Stomach smooth muscle (tissue), 2 donors: Measurements from ENCODE around the gene CFAP70.

ENCODE experiments used
- H3K27ac ChIP-seq: one replicate; pipeline ENCODE4 v1.7.0; 2013; ENCODE audit warnings: mild to moderate bottlenecking, low read length, inconsistent platforms
- H3K27me3 ChIP-seq, 2 donors: one replicate each; pipeline ENCODE4 v1.7.0; 2013; ENCODE audit warnings: low read length in 2 of 2; ENCODE audit not compliant: insufficient read depth in 2 of 2, control insufficient read depth in 1 of 2
- H3K36me3 ChIP-seq, 2 donors: one replicate each; pipeline ENCODE4 v1.7.0; 2013; ENCODE audit warnings: low read length in 2 of 2; ENCODE audit not compliant: control insufficient read depth in 2 of 2, insufficient read depth in 2 of 2
- H3K4me1 ChIP-seq: one replicate; pipeline ENCODE4 v1.7.0; 2013; ENCODE audit warnings: low read length; ENCODE audit not compliant: control insufficient read depth, insufficient read depth
- H3K4me3 ChIP-seq, 2 donors: one replicate each; pipeline ENCODE4 v1.7.0; 2013; ENCODE audit warnings: low read length in 2 of 2
- H3K9ac ChIP-seq, 2 donors: one replicate each; pipeline ENCODE4 v1.7.0; 2013; ENCODE audit warnings: low read length in 2 of 2, mild to moderate bottlenecking in 1 of 2
- H3K9me3 ChIP-seq, 2 donors: one replicate each; pipeline ENCODE4 v1.7.0; 2013; ENCODE audit warnings: low read length in 2 of 2; ENCODE audit not compliant: control insufficient read depth in 2 of 2
- donor health status: healthy.
- donor health status: Pancreatic carcinoma.

CFAP70 gene

DNA sequence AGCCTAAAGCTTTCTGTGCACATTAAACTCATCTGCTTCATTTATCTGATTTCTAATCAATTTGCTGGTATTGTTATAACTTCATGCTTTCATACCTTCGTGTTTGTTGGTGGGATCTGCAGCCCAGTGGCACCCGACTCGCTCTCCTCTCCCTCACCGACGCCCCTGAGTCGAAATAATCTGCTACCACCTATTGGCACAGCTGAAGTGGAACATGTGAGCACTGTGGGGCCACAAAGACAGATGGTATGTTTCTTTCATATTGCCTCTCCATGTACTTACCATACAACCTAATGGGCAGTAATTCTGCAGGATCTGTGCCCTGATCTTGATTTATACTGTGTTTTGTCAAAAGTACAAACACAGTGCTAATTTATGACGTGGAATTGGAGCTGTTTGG is 124.0 kb downstream of the CFAP70 start:
- no peaks in the 10 kb centered on the region for H3K27me3 ChIP-seq
- no peaks in the 10 kb centered on the region for H3K9me3 ChIP-seq
- peaks cover 13 to 18% of the 10 kb centered on the region in 2 donors for H3K36me3 ChIP-seq

DNA sequence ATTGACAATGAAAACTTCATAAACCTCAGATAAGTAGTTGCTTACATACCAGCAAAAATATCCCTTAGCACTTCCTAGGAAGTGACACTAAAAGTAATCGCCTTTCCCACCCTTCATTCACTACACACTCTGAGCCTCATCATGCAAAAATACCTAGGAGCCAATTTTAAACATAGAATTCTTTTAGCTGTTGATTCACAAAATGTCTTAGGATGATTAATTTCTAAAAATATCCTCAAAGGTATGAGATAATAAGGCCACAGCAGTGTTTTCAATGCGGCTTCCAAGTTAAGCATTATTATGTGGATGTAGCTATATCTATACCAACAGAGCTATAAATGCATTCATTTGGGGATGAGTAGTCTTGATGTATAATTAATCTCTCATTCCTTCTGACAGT is 124.8 kb downstream of the CFAP70 start:
- Histone ChIP-seq H3K27me3 (no peaks in the 10 kb centered on the region), H3K36me3 (peaks cover 12 to 21% of the 10 kb centered on the region in 2 donors)

More for the DNA sequence above, 124.0 kb downstream of the CFAP70 start:
- H3K4me3 ChIP-seq, result no peak overlapping the region
- no peak overlapping the region for H3K9ac ChIP-seq
- no peak overlapping the region for H3K27ac ChIP-seq
- H3K4me1 ChIP-seq, result no peaks in the 10 kb centered on the region

DNA sequence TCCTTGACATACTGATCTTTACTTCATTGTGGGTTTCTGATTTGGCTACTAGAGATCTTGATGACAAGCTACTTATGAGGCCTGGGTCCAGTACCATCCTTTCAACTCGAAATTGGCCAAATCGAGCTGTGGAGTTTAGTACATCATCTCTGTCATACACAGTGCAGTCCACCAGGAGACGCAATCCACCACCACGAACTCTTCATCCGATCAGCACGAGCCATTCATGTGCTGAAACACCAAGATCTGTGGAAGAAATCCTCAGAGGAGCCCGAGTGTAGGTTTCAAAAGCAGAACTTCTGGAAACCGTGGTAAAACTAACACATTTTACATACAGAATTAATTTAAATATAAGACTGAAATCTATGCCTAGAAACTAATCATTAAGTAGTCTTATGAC is 125.8 kb downstream of the CFAP70 start:
- Histone ChIP-seq H3K9ac (no peak overlapping the region), H3K4me1 (no peaks in the 10 kb centered on the region), H3K36me3 (peaks cover 12 to 21% of the 10 kb centered on the region in 2 donors), H3K4me3 (no peak overlapping the region), H3K27me3 (no peaks in the 10 kb centered on the region), H3K9me3 (no peaks in the 10 kb centered on the region), H3K27ac (no peak overlapping the region)

More for the DNA sequence above, 124.8 kb downstream of the CFAP70 start:
- no peaks in the 10 kb centered on the region for H3K4me1 ChIP-seq
- H3K9ac ChIP-seq, result no peak overlapping the region
- H3K4me3 ChIP-seq, result no peak overlapping the region
- no peak overlapping the region for H3K27ac ChIP-seq
- H3K9me3 ChIP-seq, result no peaks in the 10 kb centered on the region

DNA sequence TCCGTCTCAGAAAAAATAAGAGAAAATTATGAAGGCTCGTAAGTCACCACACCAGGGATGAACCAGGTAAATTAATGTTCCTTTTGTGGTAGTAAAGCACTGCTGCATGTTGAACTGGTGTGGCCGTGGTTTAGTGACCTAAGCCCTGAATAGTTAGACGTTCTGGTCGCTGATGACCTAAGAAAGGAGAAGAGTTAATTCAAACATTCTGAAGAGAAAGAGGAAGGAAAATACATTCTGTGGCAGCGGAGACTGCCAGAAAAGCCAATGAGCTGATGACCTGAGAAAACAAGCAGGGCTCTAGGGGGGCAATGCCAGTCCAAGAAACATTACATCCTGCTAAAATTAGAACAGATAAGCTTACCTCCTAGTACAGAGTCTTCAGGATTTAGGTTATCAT is 129.1 kb downstream of the CFAP70 start:
- H3K27ac ChIP-seq, result no peak overlapping the region
- no peaks in the 10 kb centered on the region for H3K9me3 ChIP-seq
- H3K4me3 ChIP-seq, result no peak overlapping the region
- H3K36me3 ChIP-seq, result peaks cover 10 to 14% of the 10 kb centered on the region in 2 donors
- H3K9ac ChIP-seq, result no peak overlapping the region
- H3K4me1 ChIP-seq, result no peaks in the 10 kb centered on the region
- H3K27me3 ChIP-seq, result no peaks in the 10 kb centered on the region

DNA sequence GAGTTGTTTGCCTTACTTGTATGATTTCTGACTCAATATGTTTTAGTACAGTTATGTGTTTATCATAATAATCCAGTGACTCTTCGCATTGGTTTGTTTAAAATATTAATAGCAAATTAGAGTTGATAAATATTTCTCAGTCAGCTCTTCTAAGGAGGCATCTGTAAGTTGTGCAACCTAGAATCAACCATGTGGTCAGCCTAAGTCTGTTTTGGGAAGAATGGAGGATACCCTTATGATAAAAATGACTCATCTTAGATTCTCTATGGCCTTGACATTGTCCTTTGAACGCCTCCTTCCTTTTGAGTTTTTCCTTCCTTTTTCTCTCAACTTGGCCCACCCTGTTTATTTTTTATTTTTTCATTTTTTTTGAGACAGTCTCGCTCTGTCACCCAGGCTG is 130.4 kb downstream of the CFAP70 start:
- no peaks in the 10 kb centered on the region for H3K9me3 ChIP-seq
- H3K36me3 ChIP-seq, result peaks cover 10% of the 10 kb centered on the region in 2 donors
- H3K4me3 ChIP-seq, result no peak overlapping the region
- H3K27me3 ChIP-seq, result no peaks in the 10 kb centered on the region
- H3K9ac ChIP-seq, result no peak overlapping the region
- no peak overlapping the region for H3K27ac ChIP-seq
- H3K4me1 ChIP-seq, result no peaks in the 10 kb centered on the region

DNA sequence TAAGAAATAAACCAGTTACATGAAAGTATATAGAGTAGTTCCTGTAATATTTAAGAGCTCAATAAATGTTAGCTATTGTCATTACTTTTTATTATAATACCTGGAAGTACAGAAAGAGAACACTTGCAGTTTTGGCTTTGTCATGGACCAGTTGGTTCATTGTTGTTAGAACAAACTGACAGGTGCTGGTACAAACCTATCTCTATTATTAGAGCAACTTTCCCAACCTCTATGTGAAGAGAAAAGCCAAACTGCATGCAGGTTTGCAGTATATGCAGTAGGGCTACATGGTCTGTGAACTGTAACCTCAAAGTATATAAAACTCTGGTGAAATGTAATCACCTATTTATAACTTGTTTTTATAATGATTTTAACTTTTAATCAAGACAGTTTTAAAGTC is 132.0 kb downstream of the CFAP70 start:
- H3K9ac ChIP-seq, result no peak overlapping the region
- H3K27me3 ChIP-seq, result no peaks in the 10 kb centered on the region
- H3K4me3 ChIP-seq, result no peak overlapping the region
- no peaks in the 10 kb centered on the region for H3K9me3 ChIP-seq
- no peak overlapping the region for H3K27ac ChIP-seq
- peaks cover 8 to 10% of the 10 kb centered on the region in 2 donors for H3K36me3 ChIP-seq
- H3K4me1 ChIP-seq, result no peaks in the 10 kb centered on the region

DNA sequence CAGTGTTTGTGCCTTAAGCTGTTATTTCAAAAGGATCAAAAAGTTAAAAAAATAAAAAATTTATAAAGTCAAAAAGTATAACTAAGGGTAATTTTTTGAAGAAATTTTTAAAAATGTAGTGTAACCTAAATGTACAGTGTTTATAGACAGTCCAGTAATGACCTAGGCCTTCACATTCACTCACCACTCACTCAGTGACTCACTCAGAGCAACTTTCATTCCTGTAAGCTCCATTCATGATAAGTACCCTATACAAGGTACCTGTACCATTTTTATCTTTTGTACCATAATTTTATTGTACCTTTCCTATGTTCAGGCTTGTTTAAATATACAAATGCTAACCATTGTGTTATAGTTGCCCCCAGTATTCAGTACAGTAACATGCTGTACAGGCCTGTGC is 133.1 kb downstream of the CFAP70 start:
- no peak overlapping the region for H3K27ac ChIP-seq
- H3K9ac ChIP-seq, result no peak overlapping the region
- no peaks in the 10 kb centered on the region for H3K4me1 ChIP-seq
- no peak overlapping the region for H3K4me3 ChIP-seq
- H3K27me3 ChIP-seq, result no peaks in the 10 kb centered on the region
- peaks cover 5% of the 10 kb centered on the region in 2 donors for H3K36me3 ChIP-seq
- no peaks in the 10 kb centered on the region for H3K9me3 ChIP-seq

DNA sequence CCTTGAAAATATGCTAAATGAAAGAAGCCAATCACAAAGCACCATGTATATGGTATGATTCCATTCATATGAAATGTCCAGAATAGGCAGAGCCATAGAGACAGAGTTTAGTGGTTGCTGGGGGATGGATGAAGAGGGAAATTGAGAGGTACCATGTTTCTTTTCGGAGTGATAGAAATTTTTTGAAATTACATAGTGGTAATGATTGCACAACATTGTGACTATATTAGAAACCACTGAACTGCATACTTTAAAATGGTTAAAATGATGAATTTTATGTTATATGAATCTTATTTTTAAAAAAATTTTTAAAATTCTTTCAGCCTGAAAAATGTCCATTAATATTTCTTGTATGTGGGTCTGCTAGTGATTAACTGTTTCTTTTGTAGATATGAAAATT is 137.7 kb downstream of the CFAP70 start:
- no peaks in the 10 kb centered on the region for H3K4me1 ChIP-seq
- H3K4me3 ChIP-seq, result no peak overlapping the region
- H3K9ac ChIP-seq, result no peak overlapping the region
- no peaks in the 10 kb centered on the region for H3K27me3 ChIP-seq
- H3K9me3 ChIP-seq, result no peaks in the 10 kb centered on the region
- H3K27ac ChIP-seq, result no peak overlapping the region
- H3K36me3 ChIP-seq, result peaks cover 12 to 20% of the 10 kb centered on the region in 2 donors

DNA sequence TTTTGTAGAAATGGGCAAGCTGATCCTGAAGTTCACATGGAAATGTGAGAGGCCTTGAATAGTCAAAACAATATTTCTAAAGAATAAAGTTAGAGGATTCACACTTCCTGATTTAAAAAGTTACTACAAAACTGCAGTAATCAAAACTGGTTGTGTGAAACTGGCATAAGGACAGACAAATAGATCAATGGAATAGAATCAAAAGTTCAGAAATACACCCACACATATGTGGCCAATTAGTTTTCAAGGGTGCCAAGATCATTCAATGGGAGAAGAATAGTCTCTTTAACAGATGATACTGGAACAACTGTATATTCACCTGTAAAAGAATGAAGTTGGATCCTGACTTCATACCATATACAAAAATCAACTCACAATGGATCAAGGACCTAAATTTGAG is 139.3 kb downstream of the CFAP70 start:
- Histone ChIP-seq H3K9ac (no peak overlapping the region), H3K4me3 (no peak overlapping the region), H3K27me3 (no peaks in the 10 kb centered on the region), H3K36me3 (peaks cover 12 to 20% of the 10 kb centered on the region in 2 donors), H3K4me1 (no peaks in the 10 kb centered on the region), H3K9me3 (no peaks in the 10 kb centered on the region), H3K27ac (no peak overlapping the region)

DNA sequence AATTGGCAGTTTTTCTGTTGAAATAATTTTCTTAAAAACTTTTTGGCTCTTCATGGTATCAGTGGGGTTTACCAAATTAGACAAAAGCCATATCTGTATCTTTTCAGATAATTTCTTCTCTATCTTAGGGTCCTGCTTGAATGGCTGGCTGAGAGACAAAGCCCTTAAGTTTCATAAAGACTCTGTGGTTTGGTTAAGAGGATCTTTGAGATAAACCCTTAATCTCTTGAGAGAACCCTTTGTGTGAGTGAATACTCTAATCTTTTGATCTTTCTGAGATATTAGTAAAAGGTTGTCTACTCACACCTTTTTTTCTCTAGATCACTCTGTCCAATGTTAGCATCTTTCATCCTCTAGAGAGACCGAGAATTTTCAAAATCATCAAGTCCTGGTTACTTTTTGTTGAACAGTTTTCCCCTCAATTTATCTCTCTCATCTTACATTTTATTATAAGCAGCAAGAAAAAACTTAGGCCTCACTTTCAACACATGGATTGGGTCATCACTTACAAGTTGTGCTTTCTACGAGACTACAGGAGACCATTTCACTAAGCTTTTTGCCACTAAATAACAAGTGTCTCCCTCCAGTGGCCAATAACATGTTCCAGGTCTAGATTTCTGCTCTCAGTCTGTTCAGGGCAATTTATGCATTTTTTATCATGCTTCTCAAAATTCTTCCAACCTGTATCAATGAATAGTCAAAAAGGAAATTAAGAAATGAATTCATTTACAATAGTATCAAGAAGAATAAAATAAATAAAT is 140.1 kb downstream of the CFAP70 start:
- H3K36me3 ChIP-seq, result peaks cover 12 to 20% of the 10 kb centered on the region in 2 donors
- H3K4me1 ChIP-seq, result no peaks in the 10 kb centered on the region

DNA sequence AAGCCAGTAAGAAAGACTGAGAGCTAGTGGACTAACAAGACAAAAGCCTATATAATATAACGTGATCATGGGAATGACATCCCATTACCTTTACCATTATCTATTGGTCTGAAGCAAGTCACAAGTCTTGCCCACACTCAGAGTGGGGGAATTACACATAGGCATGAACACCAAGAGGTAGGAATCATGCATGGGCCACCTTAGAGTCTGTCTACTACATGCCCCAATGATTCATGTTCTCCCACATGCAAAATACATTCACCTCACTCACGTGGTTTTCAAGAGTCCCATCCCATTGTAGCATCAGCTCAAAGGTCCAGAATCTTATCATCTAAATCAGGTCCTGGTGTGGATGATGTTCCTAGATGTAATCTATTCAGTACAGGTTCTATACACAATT is 141.0 kb downstream of the CFAP70 start:
- Histone ChIP-seq H3K27ac (no peak overlapping the region), H3K4me1 (no peaks in the 10 kb centered on the region), H3K9me3 (no peaks in the 10 kb centered on the region), H3K9ac (no peak overlapping the region), H3K4me3 (no peak overlapping the region), H3K36me3 (peaks cover 12 to 20% of the 10 kb centered on the region in 2 donors), H3K27me3 (no peaks in the 10 kb centered on the region)

More for the DNA sequence above, 140.1 kb downstream of the CFAP70 start:
- H3K9me3 ChIP-seq, result no peaks in the 10 kb centered on the region
- no peak overlapping the region for H3K27ac ChIP-seq
- H3K9ac ChIP-seq, result no peak overlapping the region
- H3K27me3 ChIP-seq, result no peaks in the 10 kb centered on the region
- no peak overlapping the region for H3K4me3 ChIP-seq
